NCI-H2107 treated with DMSO at 0.1 percent for 48 hours (cell line): ENCODE measurements around the gene CLSTN2.

Experiments used
- DNase-seq: peaks from one replicate; lab custom pipeline; 2025; ENCODE audit not compliant: unreplicated experiment; lab: John Stamatoyannopoulos, UW

CLSTN2 gene

DNA sequence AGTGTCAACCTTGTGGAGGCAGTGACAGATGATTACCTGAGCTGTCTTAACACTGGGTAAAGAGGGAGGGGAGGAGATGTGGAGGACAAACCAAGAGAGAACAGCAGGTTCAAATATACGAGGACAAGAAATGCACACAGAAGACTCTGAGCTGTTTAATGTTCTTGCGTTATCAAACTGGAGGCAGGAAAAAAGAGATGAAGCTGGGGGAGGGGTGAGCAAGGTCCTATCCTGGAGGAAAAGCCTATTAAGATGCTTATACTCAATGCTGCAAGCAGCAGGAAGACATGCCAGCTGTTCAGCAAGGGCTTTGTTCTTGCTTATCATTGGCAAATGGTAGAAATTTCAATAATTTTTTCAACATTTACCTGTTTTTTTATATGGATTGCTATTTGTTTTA is 397.1 kb downstream of the CLSTN2 start:
- no peak for DNase-seq

DNA sequence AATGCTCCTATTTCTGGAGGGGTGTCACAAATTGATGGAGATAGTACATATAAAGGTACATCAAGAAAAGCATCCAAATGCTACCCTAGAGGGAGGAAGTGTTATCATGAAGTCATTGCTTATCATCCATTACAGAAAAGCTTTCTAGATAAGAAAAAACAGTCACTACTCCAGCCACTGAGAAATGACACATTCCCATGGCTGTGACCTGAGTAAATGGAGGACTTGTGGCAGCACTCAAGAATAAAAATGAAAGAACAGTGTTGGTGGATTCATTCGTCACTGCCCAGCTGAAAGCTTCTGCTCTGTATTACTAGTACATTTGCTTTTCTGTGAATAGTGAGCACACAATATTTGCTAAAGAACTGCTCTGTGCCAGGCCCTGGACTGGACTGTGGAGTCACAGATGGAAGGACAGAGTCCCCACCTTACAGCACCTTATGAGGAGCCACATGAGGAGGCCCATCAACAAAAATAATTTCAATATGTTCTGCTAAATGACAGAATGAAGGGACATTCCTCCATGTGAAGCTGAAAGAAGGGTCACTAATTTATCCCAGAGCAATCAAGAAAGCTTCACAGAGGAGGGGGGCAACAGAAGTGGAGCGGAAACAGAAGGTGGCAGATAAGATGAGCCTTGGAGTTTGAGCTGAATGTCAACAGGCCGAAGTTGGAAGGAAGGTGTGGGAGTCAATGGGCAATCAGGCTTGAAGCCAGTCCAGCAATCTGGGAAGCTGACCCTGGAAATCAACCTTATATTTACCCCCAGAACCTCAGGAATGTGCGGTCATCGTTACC is 399.3 kb downstream of the CLSTN2 start:
- no peak for DNase-seq

DNA sequence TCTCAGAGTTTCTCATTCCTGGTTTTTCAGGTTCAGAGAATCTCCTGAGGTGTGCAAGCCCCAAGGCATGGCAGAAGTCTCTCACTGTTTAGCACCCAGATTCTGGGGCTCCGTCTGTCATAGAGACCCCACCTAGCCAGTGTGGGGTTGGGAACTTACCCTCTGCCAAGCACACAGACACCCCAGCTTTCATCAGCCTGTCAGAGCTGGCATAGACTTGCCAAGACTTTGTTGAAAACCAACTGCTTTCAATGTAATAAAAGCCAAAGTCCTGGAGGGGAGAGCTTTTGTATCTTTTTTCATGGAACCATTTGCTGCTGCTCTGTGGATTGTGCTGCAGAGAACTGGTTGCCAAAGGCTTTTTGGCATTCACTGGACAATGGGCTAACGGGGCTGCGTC is 401.5 kb downstream of the CLSTN2 start:
- DNase-seq: no peak

DNA sequence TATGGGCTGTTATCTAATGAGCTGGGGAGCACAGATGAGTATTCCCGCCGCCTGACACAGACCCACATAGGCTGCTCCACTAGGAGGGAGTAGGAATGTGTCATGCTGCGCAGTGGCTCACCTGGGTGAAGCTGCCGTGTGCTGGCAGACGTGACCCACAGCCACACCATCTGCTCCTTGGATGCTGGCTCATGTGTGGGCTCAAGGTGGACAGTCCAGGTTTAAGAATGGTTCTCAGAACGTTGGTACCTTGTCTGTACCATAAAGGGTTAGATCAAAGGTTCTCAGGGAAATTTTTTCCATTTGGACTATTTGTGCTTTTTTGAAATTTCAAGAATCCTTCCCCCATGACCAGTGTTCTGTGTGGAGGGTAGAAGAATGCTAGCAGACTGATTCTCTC is 403.9 kb downstream of the CLSTN2 start:
- DNase-seq: no peak

DNA sequence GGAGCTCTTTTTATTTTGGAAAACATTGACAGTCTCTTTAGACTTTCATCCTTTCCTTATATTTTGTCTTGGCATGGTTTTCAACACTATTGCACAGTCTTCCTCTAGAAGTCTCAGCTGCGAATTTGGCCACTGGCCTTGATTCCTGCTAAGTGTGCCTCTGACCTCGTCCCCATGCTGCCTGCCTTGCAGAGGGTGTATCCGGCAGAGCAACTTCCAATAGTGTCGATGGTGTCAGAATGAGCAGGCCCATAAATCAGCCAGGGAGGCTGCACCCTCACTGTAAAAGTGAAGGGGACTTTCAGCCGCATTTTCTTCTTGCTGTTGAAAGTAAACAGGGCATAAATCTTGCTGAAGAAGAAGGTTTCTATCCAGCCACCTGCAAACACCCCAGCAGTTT is 406.2 kb downstream of the CLSTN2 start:
- DNase-seq: peak; percentile 57

DNA sequence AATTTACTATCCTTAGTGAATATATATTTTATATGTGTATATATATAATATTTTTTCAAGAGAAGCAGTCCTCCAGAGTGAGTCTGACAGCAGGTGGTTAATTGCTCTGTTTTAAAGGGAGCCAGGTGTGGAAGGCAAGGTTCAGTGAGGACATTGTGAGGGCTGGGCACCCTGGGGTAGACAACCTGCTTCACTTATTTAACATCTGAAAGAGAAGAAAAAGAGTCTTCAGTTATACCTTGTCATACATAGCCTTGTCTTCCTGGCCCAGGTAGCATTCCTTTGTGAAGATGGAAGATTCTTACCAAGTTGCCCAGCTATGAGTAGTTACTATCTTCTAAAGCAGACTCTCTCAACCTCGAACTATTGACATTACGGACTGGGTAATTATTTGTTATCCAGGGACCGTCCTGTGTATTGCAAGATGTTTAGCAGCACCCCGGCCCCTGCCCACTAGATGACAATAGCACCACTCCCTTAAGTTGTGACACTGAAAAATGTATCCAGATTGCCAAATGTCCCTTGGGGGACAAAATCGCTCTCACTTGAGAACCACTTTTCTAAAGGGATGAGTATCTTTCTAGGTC is 406.9 kb downstream of the CLSTN2 start:
- peak; percentile 81 for DNase-seq

DNA sequence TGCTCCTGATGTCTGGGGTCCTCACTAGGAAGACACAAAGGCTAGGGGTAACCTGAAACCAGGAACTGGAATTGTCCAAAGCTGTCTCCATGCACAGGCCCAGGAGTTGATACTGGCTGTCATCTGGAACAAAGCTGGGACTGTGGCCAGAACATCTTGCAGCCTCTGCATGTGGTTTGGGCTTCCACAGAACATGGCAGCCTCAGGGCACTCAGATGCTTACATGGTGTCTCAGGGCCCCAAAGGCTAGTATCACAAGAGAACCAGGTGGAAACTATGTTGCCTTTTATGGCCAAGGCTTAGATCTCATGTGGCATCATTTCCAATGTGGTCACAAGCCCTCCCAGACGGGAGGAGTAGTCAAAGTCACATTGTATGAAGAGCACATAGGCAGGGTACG is 407.7 kb downstream of the CLSTN2 start:
- DNase-seq: peak; percentile 57

DNA sequence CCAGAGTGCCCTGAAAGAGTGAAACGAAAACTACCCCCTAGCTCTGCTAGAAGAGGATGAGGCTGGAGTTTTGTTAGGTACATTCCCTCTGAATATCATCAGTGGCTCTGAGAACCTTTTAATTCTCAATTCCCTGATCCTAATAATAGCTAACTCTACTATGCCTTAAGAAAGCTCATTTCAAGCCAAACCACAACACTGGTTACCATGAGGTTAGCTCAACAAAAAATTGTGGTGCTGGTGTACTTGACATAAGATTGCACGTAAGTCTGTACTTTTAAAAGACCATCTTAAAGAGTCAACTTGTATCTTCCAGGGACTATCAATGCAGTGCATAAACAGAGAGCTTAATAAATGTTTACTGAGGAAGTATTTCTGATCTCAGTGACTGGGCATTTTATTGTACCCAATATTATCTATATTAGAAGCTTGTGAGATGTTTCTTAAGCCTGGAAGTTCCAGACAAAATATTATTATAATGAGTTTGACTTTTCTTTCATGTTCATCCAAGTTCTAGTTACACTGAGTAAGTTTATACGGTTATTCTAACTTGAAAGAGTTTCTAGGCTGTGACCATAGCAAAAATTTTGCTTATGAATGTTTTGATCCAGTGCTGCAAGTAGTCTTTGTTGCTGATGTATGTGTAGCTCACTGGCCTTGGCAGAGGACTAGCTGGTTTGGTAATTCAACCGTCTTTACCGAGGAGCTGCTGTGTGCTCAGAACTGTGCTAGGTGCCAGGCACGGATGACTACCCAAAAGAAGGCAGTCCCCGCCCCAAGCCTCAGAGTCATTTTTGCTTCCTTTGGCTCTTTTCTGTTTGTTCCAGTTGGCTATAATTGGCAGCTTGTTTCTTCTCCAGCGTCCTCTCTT is 408.5 kb downstream of the CLSTN2 start:
- DNase-seq: no peak

DNA sequence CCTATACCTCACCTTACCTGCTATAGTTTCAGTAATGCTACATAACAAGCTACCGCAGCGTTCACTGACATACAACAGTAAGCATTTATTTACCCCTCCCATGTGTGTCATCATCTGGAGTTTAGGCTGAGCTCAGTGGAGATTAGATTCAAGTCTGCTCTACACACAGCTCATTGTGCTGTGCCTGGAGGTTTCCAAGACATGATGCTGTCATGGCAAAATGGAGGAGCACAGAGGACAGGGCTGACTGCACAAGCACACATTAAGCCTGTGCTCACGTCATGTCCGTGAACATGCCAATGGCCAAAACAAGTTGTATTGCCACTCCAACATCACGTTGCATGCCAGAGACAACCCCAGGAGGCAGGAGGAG is 409.1 kb downstream of the CLSTN2 start:
- no peak for DNase-seq

DNA sequence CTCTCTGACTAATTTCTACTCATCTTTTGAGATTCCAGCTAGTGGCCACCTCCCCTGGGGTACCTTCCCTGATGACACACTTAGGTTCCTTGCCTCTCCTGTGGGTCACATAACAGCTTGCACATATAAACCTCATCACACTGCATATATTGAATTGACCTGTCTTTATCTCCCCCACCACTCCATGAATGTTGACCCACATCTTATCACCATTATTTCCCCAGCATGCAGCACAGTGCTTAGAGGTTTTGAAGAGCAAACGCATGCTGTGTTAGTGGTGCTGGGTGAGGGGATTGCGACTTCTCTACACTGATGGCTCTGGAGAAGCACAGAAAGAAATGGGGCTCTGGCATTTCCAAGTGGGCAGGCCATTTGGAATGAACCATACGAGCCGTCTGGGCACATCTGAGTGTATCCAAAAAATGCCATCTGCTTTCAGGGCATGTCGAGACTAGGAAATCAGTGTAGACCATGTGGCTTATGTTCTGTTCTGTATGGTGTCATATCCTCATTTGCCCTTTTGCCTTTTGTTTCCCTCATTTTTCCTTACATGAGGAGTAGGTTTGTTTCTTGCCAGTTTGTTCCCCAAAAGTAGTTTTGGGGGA is 409.7 kb downstream of the CLSTN2 start:
- DNase-seq: no peak

DNA sequence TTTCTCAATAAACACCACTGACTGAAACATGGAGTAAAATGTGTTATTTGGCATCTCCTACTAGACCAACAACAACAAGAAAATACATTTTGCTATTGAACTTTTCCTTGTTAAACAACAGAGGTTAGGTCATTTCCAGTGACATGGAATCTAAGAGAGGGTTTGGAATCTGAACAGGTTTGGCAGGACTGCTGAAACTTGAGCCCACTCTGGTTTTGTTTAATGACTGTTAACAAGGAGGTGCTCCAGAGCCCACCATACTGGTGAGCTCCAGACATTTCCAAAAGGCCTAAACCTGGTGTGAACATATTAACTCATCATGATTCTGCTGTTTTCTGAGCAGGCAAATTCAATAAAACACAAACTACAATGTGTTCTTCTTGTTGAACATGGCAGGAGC is 412.2 kb downstream of the CLSTN2 start:
- peak; percentile 22 for DNase-seq

DNA sequence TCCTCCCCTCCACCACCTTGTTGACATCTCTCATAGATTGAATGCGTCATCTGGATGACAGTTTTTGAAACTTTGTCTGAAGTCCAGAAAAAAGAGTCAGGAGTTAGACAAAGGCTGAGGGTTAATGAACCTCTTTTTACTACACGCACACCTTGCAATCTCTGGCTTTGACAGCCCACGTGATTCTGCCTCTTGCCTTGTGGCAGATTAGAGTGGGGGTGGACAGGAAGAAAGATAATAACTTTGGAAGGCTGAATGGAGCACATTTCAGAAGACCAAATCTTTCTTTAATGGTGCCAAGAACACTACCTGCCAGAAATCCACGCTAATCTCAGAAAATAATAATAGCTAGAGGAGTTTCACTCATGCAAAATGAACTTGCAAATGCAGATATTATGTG is 415.0 kb downstream of the CLSTN2 start:
- no peak for DNase-seq

DNA sequence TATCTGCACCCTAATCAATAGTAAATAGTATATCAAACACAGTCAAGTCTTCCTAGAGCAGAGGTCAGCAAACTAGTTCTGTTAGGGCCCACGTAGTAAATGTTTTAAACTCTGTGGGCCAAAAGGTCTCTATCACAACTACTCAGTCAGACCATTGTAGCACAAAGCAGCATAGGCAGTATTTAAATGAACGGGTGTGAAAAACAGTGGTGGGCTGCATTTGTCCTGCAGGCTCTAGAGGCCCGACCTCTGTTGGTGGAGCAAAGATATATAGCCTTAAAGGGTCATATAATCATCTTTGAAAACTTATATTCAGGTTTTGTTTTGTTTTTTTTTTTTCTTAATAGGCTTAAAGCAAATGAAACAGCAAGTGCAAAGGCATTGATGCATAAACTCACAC is 416.5 kb downstream of the CLSTN2 start:
- DNase-seq: no peak

DNA sequence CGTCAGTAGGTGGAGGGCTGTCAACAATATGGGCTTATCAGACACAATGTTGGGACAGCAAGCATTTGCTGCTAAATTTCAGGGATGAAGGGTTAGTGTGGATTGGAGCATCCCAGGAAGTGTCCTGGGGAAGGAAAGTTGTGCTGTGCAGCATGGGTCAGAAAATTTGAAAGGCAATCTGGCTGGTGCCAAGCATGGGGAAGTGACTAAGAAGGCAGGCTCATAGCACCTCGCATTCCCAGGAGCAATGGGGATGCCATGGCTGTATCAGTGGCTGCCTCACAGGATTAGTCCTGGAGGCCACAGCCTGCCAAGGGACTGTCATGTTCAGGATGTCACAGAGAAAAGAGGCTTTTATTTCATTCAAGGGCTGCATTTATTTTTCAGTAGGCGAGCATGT is 420.5 kb downstream of the CLSTN2 start:
- no peak for DNase-seq

DNA sequence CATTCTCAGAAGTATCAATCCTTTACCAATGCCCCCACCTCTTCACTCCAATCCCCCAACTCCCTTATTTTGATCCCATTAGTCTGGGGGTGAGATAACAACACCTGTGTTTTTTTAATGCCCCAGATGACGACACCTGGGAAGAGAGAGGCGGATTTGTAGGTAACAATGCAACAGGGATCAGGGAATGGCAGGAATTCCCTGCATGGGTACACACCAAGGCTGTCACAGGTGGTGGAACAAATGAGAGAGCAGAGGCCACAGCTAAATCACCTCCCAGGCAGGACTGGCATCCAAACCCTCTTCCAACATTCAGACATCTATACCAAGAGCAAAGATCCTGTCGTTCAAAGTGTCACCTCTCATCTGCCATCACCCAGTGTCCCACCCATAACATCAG is 423.7 kb downstream of the CLSTN2 start:
- DNase-seq: no peak

DNA sequence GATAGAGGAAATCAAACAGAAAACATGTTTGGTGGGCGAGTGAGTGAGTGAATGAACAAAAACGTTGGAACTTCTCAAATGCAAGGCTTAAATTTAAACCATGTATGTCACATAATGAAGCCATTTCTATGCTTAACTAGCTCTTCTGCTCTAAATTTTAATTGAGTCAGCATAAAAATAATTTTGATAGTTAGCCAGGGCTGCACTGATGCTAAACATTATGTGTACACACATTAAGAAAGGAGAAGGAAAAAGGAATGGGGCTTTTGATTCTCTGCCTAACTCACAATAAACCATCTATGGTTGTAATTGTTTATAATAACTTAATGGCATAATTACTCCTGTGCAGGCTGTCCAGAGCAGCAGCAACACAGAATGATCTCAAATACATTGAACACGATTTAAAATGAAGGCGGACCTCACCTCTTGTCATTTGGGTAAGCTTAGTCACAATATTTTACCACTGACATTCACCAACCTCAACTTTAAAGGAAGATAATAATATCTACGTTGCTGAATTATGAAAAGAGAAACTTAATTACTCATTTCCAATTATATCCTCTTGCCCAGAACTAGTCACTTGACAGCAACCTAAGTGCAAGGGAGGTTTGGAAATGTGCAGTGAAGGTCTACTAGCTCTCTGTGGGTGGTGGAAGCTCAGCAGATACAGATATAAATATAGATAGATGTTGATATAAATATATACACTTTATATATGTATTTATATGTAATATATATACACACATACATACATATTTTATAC is 424.4 kb downstream of the CLSTN2 start:
- no peak for DNase-seq

DNA sequence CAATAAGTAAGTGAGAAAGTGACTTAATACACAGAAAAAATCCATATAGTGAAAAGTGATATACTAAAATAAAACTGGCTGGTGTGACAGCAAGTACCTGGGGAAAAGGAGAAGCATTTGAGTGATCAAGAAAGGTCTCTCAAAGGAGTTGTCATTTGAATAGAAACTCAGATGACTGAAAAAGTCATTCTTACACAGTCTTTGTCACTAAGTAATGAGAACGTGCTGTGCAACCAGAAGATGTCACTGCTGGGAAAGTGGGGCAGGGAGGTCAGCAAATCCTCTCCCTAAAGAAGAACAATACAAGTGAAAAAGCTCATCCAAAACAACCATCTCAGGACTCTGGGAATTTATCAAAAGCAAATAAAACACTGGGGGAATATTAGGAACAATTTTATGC is 425.3 kb downstream of the CLSTN2 start:
- DNase-seq: no peak

DNA sequence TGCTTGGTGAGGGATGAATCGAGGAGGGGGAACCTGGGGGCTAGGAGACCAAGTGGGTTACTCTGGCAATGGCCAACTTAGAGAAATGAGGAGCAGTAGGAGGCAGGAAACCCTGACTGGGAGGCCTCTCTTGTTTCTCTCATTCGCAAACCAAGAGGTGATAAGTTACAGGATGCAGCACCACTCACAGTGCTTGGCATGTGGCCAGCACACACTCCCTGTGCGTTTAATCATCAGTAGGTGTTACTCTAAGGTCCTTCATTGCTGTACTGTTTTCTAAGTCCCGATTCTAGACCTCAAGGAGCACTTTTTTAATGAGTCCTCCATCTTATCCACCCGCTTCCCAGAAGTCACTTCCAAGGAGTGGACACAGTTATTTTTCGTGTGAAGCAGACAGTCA is 428.8 kb downstream of the CLSTN2 start:
- peak; percentile 27 for DNase-seq

DNA sequence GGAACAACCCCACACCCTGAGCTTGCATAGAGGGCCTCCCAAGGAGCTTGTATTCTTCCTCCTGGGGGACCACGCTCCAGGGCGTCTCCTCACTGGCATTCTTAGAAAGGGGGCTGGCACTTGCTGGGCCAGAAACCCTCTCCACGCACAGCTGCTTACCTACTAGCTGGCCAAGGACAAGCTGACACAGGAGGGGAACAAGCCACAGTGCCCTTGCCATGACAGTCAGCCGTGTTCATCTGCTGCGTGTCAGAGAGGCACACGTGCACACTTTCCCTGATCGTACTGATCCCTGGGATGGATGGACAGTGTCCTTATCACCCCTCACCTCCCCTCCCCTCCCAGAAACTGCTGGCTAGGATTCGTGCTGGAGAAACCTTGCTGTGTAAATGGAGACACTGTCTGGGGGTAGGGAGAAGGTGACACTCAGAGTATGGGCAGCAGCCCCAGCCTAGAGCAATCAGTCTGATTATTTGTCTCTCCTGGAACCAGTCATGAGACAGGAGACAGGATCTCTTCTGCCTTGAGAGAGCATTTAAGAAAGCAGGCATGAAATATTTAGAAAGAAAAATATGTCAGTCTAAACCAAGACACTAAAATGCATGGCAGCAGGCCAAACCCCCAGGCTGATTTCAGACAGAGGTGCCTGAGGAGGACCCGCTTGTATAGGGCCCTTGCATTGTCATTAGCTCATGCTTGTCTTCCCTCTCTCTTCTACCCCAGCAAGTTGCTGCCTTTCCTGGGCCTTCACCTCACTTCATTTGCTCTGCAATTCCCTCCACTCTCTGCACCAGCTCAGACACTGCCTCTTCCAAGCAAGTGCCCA is 431.1 kb downstream of the CLSTN2 start:
- no peak for DNase-seq

DNA sequence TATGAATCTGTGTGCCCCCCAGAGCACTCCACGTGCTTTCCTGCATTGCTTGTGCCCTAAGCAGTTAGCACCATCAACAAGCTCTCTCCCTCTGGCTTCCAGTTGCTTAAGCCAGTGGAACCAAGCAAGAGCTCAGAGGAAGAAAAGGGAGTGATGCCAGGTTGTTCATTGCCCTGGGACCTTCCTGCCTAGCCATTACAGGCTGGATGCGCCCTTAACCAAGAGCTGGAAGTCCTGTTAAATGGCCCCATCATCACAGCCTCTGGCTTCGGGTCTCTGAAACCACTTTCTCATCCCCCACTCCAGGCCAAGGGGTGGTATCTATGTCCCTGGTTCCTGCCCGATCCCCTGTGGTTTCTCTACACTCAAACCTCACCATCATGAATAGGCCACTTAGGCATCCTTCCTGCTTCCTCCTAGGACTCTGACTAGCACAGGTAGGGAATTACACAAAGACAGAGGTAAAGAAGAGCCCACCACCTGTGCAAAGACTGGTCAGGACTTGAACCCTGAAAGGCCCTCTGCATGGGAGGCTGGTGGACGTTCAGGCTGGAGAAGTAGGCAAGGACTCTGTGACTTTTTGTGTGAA is 433.3 kb downstream of the CLSTN2 start:
- DNase-seq: no peak
